Esophagus squamous epithelium (tissue), 4 donors: ENCODE data around the gene DENND5B.

ENCODE experiments used
- POLR2A ChIP-seq, 4 donors: fragments of 450-650 bp; IDR thresholded peaks; one replicate each; pipeline ENCODE4 v1.6.1; 2017; ENCODE audit warnings: antibody characterized with exemption in 4 of 4, mild to moderate bottlenecking in 4 of 4, moderate library complexity in 3 of 4
- TF ChIP-seq, protein P1 (sequence below), 6 experiments: fragments of 450-650 bp in 4 of 6; fragments of 200-600 bp in 2 of 6; sonication (generic) in 2 of 6; IDR thresholded peaks; one replicate each; pipeline ENCODE4 v1.5.1; 2016 to 2019; ENCODE audit warnings: antibody characterized with exemption in 6 of 6, mild to moderate bottlenecking in 4 of 6, moderate library complexity in 4 of 6

DNA sequence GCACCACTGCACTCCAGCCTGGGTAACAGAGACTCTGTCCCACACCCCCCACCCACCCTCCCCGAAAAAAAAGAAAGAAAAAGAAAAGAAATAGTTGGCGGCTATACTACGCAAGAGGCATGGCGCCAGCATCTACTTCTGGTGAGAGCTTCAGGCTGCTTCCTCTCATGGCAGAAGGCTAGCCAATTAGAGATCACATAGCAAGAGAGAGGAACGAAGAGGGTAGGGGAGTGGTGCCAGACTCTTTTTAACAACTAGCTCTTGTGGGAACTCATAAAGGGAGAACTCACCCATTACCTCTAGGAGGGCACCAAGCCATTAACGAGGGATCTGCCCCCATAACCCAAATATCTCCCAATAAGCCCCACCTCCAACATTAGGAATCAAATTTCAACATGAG lies 6.2 kb downstream of the DENND5B start:
- TF ChIP-seq POLR2A (IDR thresholded peaks at IDR 0.05): no peak
- TF ChIP-seq, protein P1, sequence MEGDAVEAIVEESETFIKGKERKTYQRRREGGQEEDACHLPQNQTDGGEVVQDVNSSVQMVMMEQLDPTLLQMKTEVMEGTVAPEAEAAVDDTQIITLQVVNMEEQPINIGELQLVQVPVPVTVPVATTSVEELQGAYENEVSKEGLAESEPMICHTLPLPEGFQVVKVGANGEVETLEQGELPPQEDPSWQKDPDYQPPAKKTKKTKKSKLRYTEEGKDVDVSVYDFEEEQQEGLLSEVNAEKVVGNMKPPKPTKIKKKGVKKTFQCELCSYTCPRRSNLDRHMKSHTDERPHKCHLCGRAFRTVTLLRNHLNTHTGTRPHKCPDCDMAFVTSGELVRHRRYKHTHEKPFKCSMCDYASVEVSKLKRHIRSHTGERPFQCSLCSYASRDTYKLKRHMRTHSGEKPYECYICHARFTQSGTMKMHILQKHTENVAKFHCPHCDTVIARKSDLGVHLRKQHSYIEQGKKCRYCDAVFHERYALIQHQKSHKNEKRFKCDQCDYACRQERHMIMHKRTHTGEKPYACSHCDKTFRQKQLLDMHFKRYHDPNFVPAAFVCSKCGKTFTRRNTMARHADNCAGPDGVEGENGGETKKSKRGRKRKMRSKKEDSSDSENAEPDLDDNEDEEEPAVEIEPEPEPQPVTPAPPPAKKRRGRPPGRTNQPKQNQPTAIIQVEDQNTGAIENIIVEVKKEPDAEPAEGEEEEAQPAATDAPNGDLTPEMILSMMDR (IDR thresholded peaks at IDR 0.05): no peak
